Kidney tubule cell (primary cell): Measurements from ENCODE around the gene CLDN11.

Source experiments
- DNase-seq: peaks from one replicate; pipeline ENCODE4 v3.0.0-alpha.2; 2018; ENCODE audit warnings: low spot score

The CLDN11 gene

GRCh38 chr3:170470063-170471016 is 51.7 kb downstream of the CLDN11 start:
- DNase-seq: no peak

DNA sequence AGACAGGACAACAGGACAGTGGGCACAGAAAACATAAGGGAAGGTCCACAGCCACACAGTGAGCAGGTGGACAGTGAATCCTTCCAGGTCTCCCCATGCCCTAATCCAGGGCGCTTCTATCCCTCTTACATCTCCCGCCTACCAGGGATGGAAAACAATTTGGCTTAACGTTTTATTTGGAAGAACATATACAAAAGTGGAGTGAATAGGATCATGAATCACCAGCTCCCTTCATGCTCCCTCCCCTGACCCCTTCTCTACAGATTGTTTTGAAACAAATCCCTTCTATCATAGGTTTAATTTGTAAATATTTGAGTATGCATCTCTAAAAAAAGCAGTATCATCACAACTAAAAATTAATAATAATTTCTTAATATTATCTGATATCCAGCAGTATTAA is 52.5 kb downstream of the CLDN11 start:
- no peak for DNase-seq

DNA sequence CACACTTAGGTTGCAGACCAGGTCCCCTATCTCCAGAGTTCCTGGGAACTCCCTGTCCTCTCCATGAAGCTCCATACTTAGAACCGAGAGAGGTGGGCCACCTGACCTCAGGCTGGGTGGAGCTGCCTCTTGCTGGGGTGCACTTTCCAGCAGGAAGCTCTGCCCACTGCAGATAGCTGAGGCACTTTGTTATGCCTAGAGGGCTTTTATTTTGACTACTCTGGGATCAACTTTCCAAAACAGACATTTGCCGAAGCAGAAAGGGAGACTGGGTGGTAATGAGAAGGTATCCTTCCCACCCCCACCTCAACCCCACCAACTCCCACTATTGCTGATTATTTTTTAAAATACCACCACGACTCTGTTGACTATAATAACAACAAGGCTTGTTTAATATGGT is 54.7 kb downstream of the CLDN11 start:
- no peak for DNase-seq

GRCh38 chr3:170475092-170475685 is 56.5 kb downstream of the CLDN11 start:
- DNase-seq: no peak

- no peak for DNase-seq
Measured at GRCh38 chr3:170476291-170476690, 57.6 kb downstream of the CLDN11 start.

DNA sequence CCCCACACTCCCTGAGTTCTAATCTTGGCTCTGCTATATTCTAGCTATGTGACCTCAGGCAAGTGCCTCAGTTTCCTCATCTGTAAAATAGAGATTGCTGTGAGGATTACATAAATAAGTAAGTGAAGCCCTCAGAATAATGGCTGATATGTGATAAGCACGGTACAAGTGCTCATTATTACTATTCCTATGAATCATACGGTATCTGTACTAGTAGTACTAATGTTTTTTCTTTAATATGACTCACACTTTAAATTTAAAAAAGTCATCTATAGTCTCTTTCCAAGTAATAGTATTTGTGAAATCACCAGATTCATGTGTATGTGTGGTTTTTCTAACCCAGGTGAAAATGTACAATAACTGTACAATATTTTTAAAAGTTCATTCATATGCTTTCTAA is 58.7 kb downstream of the CLDN11 start:
- no peak for DNase-seq

DNA sequence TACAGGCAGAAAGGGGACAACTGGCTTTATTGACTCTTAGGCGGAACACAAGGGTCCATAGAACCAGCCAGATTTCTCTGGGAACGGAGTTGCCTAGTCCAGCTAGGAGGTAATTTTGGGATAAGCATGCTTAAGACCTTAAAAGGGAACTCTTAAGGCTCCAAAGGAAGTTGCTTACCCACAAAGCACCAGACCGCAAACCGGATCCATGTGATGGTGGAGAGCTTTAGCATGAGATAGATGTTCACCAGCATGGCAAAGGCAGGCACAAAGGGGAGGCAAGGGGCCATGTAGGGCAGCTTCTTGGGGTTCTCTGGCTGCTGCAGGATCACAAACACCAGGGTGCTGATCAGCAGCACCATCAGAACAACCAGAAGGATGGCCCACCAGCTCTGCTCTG is 61.4 kb downstream of the CLDN11 start:
- DNase-seq: no peak

GRCh38 chr3:170482199-170482598 is 63.5 kb downstream of the CLDN11 start:
- no peak for DNase-seq

GRCh38 chr3:170483485-170484262 is 65.0 kb downstream of the CLDN11 start:
- DNase-seq: no peak
